Peyer's patch (tissue), 4 donors: ENCODE measurements around the gene SLC23A3. TPM values are rescaled to one million over a fixed set of nuclear protein-coding genes. Genes with fewer than 3 reads are reported as not detected.

ENCODE experiments used
- DNase-seq, 3 donors: peaks; one replicate each; pipeline ENCODE4 v3.0.0-alpha.2; 2017 to 2019
- H3K27ac ChIP-seq, 4 donors: fragments of 200-600 bp; sonication (generic); one replicate each; pipeline ENCODE4 v1.5.1; 2016 to 2019
- H3K27me3 ChIP-seq, 2 donors: fragments of 200-600 bp; sonication (generic); one replicate each; pipeline ENCODE4 v1.5.1; 2019
- H3K36me3 ChIP-seq, 3 donors: fragments of 200-600 bp; sonication (generic); one replicate each; pipeline ENCODE4 v1.5.1; 2016 to 2019
- H3K4me1 ChIP-seq, 4 donors: fragments of 200-600 bp; sonication (generic); one replicate each; pipeline ENCODE4 v1.5.1; 2016 to 2019
- H3K4me3 ChIP-seq, 4 donors: fragments of 200-600 bp; sonication (generic); 1 replicate in 3 of 4; 2 replicates in 1 of 4; pipeline ENCODE4 v1.5.1; 2016 to 2019; ENCODE audit warnings: mild to moderate bottlenecking in 1 of 4
- H3K9me3 ChIP-seq, 4 donors: fragments of 200-600 bp; sonication (generic); one replicate each; pipeline ENCODE4 v1.5.1; 2016 to 2019; ENCODE audit warnings: mild to moderate bottlenecking in 1 of 4
- CTCF ChIP-seq, 6 experiments: fragments of 450-650 bp in 4 of 6; fragments of 200-600 bp in 2 of 6; sonication (generic) in 1 of 6; IDR thresholded peaks; one replicate each; pipeline ENCODE4 v1.5.1; 2017 to 2019; ENCODE audit warnings: antibody characterized with exemption in 6 of 6, mild to moderate bottlenecking in 3 of 6, moderate library complexity in 1 of 6
- POLR2A ChIP-seq, 2 donors: fragments of 450-650 bp; IDR thresholded peaks; one replicate each; pipeline ENCODE4 v1.5.1; 2017; ENCODE audit warnings: antibody characterized with exemption in 2 of 2, mild to moderate bottlenecking in 2 of 2, moderate library complexity in 2 of 2
- total RNA-seq, 4 donors: library from RNA; depleted of rRNA; stranded (reverse); fragments of >200 nt; gene quantifications; one replicate each; pipeline ENCODE4 v1.1.0, GENCODE V29; 2016

SLC23A3 gene
- total RNA-seq, 4 donors from 2014 or later, result 5.0 to 111 (median 62.8) TPM

GRCh38 chr2:219124381-219125110 is 45.3 kb downstream of the SLC23A3 start:
- Histone ChIP-seq H3K27ac (peak overlapping the region in 3 of 4 donors; percentile 79 to 96 (median 90)), H3K36me3 (no peaks in the 10 kb centered on the region), H3K9me3 (no peaks in the 10 kb centered on the region), H3K4me3 (peak overlapping the region in 2 of 4 donors; percentile 33 to 47), H3K27me3 (no peaks in the 10 kb centered on the region), H3K4me1 (peaks cover 0 to 28% (median 7%) of the 10 kb centered on the region in 4 donors)
- TF ChIP-seq CTCF (IDR thresholded peaks at IDR 0.05), result no peak
- TF ChIP-seq POLR2A (IDR thresholded peaks at IDR 0.05), result peak; percentile 4 to 57
- peak in 2 of 3 donors; percentile 63 to 79 for DNase-seq

GRCh38 chr2:219123356-219124135 is 46.3 kb downstream of the SLC23A3 start:
- Histone ChIP-seq H3K27me3 (no peaks in the 10 kb centered on the region), H3K4me3 (peak overlapping the region in 2 of 4 donors; percentile 33 to 47), H3K4me1 (peaks cover 0 to 28% (median 7%) of the 10 kb centered on the region in 4 donors), H3K9me3 (no peaks in the 10 kb centered on the region), H3K27ac (peak overlapping the region in 3 of 4 donors; percentile 79 to 96 (median 90)), H3K36me3 (no peaks in the 10 kb centered on the region)
- DNase-seq, result peak in 2 of 3 donors; percentile 72 to 79
- no peak for TF ChIP-seq CTCF (IDR thresholded peaks at IDR 0.05)
- peak in 1 of 2 donors; percentile 35 for TF ChIP-seq POLR2A (IDR thresholded peaks at IDR 0.05)

GRCh38 chr2:219122202-219122980 is 47.4 kb downstream of the SLC23A3 start:
- no peak for TF ChIP-seq POLR2A (IDR thresholded peaks at IDR 0.05)
- TF ChIP-seq CTCF (IDR thresholded peaks at IDR 0.05), result peak in 1 of 6 experiments; percentile 6
- peak overlapping the region in 2 of 4 donors; percentile 16 to 23 for H3K4me3 ChIP-seq
- H3K4me1 ChIP-seq, result peaks cover 0 to 29% (median 7%) of the 10 kb centered on the region in 4 donors
- no peaks in the 10 kb centered on the region for H3K9me3 ChIP-seq
- DNase-seq, result no peak
- H3K27me3 ChIP-seq, result no peaks in the 10 kb centered on the region
- H3K27ac ChIP-seq, result peak overlapping the region in 3 of 4 donors; percentile 79 to 96 (median 90)
- H3K36me3 ChIP-seq, result peaks cover 0 to under 1% (median 0%) of the 10 kb centered on the region in 3 donors

GRCh38 chr2:219120082-219120481 is 49.7 kb downstream of the SLC23A3 start:
- peaks cover 0 to 24% (median 0%) of the 10 kb centered on the region in 4 donors for H3K4me1 ChIP-seq
- no peak overlapping the region for H3K27ac ChIP-seq
- no peaks in the 10 kb centered on the region for H3K9me3 ChIP-seq
- DNase-seq, result no peak
- peaks cover 0 to 5% (median 0%) of the 10 kb centered on the region in 3 donors for H3K36me3 ChIP-seq
- no peak for TF ChIP-seq POLR2A (IDR thresholded peaks at IDR 0.05)
- no peak for TF ChIP-seq CTCF (IDR thresholded peaks at IDR 0.05)
- no peaks in the 10 kb centered on the region for H3K27me3 ChIP-seq
- no peak overlapping the region for H3K4me3 ChIP-seq

- H3K4me3 ChIP-seq, result no peak overlapping the region
- H3K4me1 ChIP-seq, result peaks cover 0 to 24% (median 0%) of the 10 kb centered on the region in 4 donors
- peaks cover 0 to 5% (median 0%) of the 10 kb centered on the region in 3 donors for H3K36me3 ChIP-seq
- no peaks in the 10 kb centered on the region for H3K27me3 ChIP-seq
- H3K9me3 ChIP-seq, result no peaks in the 10 kb centered on the region
- H3K27ac ChIP-seq, result no peak overlapping the region
- DNase-seq, result peak; percentile 53 to 87 (median 68)
- peak; percentile 16 to 81 (median 73) for TF ChIP-seq CTCF (IDR thresholded peaks at IDR 0.05)
- TF ChIP-seq POLR2A (IDR thresholded peaks at IDR 0.05), result no peak
Measured at GRCh38 chr2:219119422-219120043, 50.3 kb downstream of the SLC23A3 start.
